Stromal cell of bone marrow (primary cell): ENCODE data around the gene SPTBN4.

ENCODE experiments used
- DNase-seq: peaks from one replicate; pipeline ENCODE4 v3.0.0-alpha.2; 2012; ENCODE audit warnings: low read depth

SPTBN4 gene

GRCh38 chr19:40565910-40566495 lies 99.2 kb downstream of the SPTBN4 start:
- DNase-seq: no peak

GRCh38 chr19:40567040-40567749 lies 100.4 kb downstream of the SPTBN4 start:
- no peak for DNase-seq

- DNase-seq: no peak
Measured at GRCh38 chr19:40567750-40568494, 101.1 kb downstream of the SPTBN4 start.

GRCh38 chr19:40570313-40571004 lies 103.7 kb downstream of the SPTBN4 start:
- peak; percentile 98 for DNase-seq

GRCh38 chr19:40571005-40571318 lies 104.2 kb downstream of the SPTBN4 start:
- no peak for DNase-seq

- no peak for DNase-seq
Measured at GRCh38 chr19:40571831-40572495, 105.2 kb downstream of the SPTBN4 start.

GRCh38 chr19:40575326-40575725 lies 108.5 kb downstream of the SPTBN4 start:
- DNase-seq: no peak

- no peak for DNase-seq
Measured at GRCh38 chr19:40576151-40576584, 109.4 kb downstream of the SPTBN4 start.

- DNase-seq: peak; percentile 93
Measured at GRCh38 chr19:40576585-40577451, 110.0 kb downstream of the SPTBN4 start, which contains the start of gene SHKBP1. TSS of gene SHKBP1 (plus strand) at chr19:40576873. CDS start at chr19:40576900, 27 bp downstream.

GRCh38 chr19:40578442-40578908 lies 111.7 kb downstream of the SPTBN4 start:
- no peak for DNase-seq

- no peak for DNase-seq
Measured at GRCh38 chr19:40580619-40581018, 113.8 kb downstream of the SPTBN4 start.

- no peak for DNase-seq
Measured at GRCh38 chr19:40581531-40581930, 114.7 kb downstream of the SPTBN4 start.

GRCh38 chr19:40582467-40582866 lies 115.7 kb downstream of the SPTBN4 start:
- DNase-seq: no peak

GRCh38 chr19:40583283-40583682 lies 116.5 kb downstream of the SPTBN4 start:
- no peak for DNase-seq

GRCh38 chr19:40584007-40584406 lies 117.2 kb downstream of the SPTBN4 start:
- DNase-seq: no peak

- peak; percentile 47 for DNase-seq
Measured at GRCh38 chr19:40585241-40585981, 118.6 kb downstream of the SPTBN4 start.

GRCh38 chr19:40585982-40586422 lies 119.2 kb downstream of the SPTBN4 start:
- no peak for DNase-seq

GRCh38 chr19:40586611-40587010 lies 119.8 kb downstream of the SPTBN4 start:
- no peak for DNase-seq

- DNase-seq: no peak
Measured at GRCh38 chr19:40588110-40588854, 121.5 kb downstream of the SPTBN4 start.
